ENCODE results near the gene TXLNG. TPM values are rescaled to one million over a fixed set of nuclear protein-coding genes. Genes with fewer than 3 reads are reported as not detected.

TXLNG gene
- total RNA-seq, 6 donors from 2014 or later: 8.1 to 23.5 (median 12.6) TPM

- Histone ChIP-seq H3K27ac (no peak overlapping the region), H3K4me1 (no peaks in the 10 kb centered on the region), H3K27me3 (no peaks in the 10 kb centered on the region), H3K4me3 (no peak overlapping the region), H3K9me3 (no peaks in the 10 kb centered on the region), H3K36me3 (peaks cover 5 to 95% (median 37%) of the 10 kb centered on the region in 4 donors)
- WGBS, 2 donors: 85 to 87% methylated on average over 2 to 5 of the region's 5 CpGs
- no peak for DNase-seq
- TF ChIP-seq POLR2A (IDR thresholded peaks at IDR 0.05): no peak
- ATAC-seq (ENCODE audit: low FRiP score in 2 of 2): no peak
These were observed 41.2 kb upstream of the TXLNG start for GRCh38 chrX:16745102-16745501.

- Histone ChIP-seq H3K4me1 (no peaks in the 10 kb centered on the region), H3K27me3 (no peaks in the 10 kb centered on the region), H3K27ac (no peak overlapping the region), H3K9me3 (no peaks in the 10 kb centered on the region), H3K4me3 (no peak overlapping the region), H3K36me3 (peaks cover 5 to 96% (median 40%) of the 10 kb centered on the region in 4 donors)
- TF ChIP-seq POLR2A (IDR thresholded peaks at IDR 0.05) (no peak), CTCF (IDR thresholded peaks at IDR 0.05) (no peak), EP300 (IDR thresholded peaks at IDR 0.05) (no peak), POLR2AphosphoS5 (IDR thresholded peaks at IDR 0.05) (no peak)
- ATAC-seq (ENCODE audit: low FRiP score in 2 of 2) (no peak), DNase-seq (no peak)
- WGBS, 2 donors: 94 to 97% methylated on average over 5 of the region's 5 CpGs
These were observed 40.6 kb upstream of the TXLNG start for GRCh38 chrX:16745659-16746058.

- H3K36me3 ChIP-seq: peaks cover 5 to 80% (median 35%) of the 10 kb centered on the region in 4 donors
- TF ChIP-seq EP300 (IDR thresholded peaks at IDR 0.05): no peak
- no peak for TF ChIP-seq POLR2AphosphoS5 (IDR thresholded peaks at IDR 0.05)
- TF ChIP-seq POLR2A (IDR thresholded peaks at IDR 0.05): no peak
- no peak for TF ChIP-seq CTCF (IDR thresholded peaks at IDR 0.05)
- no peak for DNase-seq
These were observed 37.8 kb upstream of the TXLNG start for GRCh38 chrX:16748425-16748824.

GRCh38 chrX:16750136-16750535, 36.1 kb upstream of the TXLNG start:
- Histone ChIP-seq H3K36me3 (peaks cover 0 to 78% (median 30%) of the 10 kb centered on the region in 4 donors), H3K27ac (no peak overlapping the region), H3K9me3 (no peaks in the 10 kb centered on the region), H3K4me1 (no peaks in the 10 kb centered on the region), H3K27me3 (no peaks in the 10 kb centered on the region), H3K4me3 (no peak overlapping the region)
- no peak for ATAC-seq (ENCODE audit: low FRiP score in 2 of 2)
- no peak for TF ChIP-seq EP300 (IDR thresholded peaks at IDR 0.05)
- TF ChIP-seq POLR2A (IDR thresholded peaks at IDR 0.05): no peak
- TF ChIP-seq POLR2AphosphoS5 (IDR thresholded peaks at IDR 0.05): no peak
- TF ChIP-seq CTCF (IDR thresholded peaks at IDR 0.05): no peak
- DNase-seq: no peak
- WGBS, 2 donors: 85 to 98% methylated on average over 3 to 7 of the region's 7 CpGs

More at GRCh38 chrX:16748425-16748824, 37.8 kb upstream of the TXLNG start:
- 80 to 95% methylated on average over 4 to 5 of the region's 5 CpGs for WGBS, 2 donors
- H3K4me3 ChIP-seq: no peak overlapping the region
- no peaks in the 10 kb centered on the region for H3K4me1 ChIP-seq
- no peak for ATAC-seq (ENCODE audit: low FRiP score in 2 of 2)
- H3K27me3 ChIP-seq: no peaks in the 10 kb centered on the region
- H3K27ac ChIP-seq: no peak overlapping the region
- H3K9me3 ChIP-seq: no peaks in the 10 kb centered on the region

GRCh38 chrX:16754019-16754418, 32.2 kb upstream of the TXLNG start:
- no peaks in the 10 kb centered on the region for H3K27me3 ChIP-seq
- WGBS, 2 donors: 98 to 100% methylated on average over 1 to 2 of the region's 2 CpGs
- peaks cover 0 to 79% (median 31%) of the 10 kb centered on the region in 4 donors for H3K36me3 ChIP-seq
- TF ChIP-seq POLR2A (IDR thresholded peaks at IDR 0.05) (no peak), POLR2AphosphoS5 (IDR thresholded peaks at IDR 0.05) (no peak), CTCF (IDR thresholded peaks at IDR 0.05) (no peak), EP300 (IDR thresholded peaks at IDR 0.05) (no peak)
- ATAC-seq (ENCODE audit: low FRiP score in 2 of 2): no peak
- H3K4me3 ChIP-seq: no peak overlapping the region
- H3K9me3 ChIP-seq: no peaks in the 10 kb centered on the region
- no peak for DNase-seq
- no peak overlapping the region for H3K27ac ChIP-seq
- H3K4me1 ChIP-seq: no peaks in the 10 kb centered on the region

Data from upper lobe of left lung (tissue), 6 donors.